WTC11 (cell line): ENCODE measurements around the gene TLE3. TPM values are rescaled to one million over a fixed set of nuclear protein-coding genes. Genes with fewer than 3 reads are reported as not detected.

Source experiments
- ATAC-seq: fragments of 200-7000 bp; cut with Tn5 transposase; 2 replicates; pipeline ENCODE4 v1.10.0; 2021; ENCODE audit warnings: mild to moderate bottlenecking, moderate library complexity
- CTCF ChIA-PET: fragments of 300-600 bp; sonication (Branson Sonifier 250); formaldehyde crosslinking; loops from one replicate; lab custom pipeline; 2021; ENCODE audit warnings: antibody characterized with exemption; lab: Charles Lee
- POLR2A ChIA-PET: fragments of 350-600 bp; sonication (Branson Sonifier 250); formaldehyde crosslinking; loops from one replicate; lab custom pipeline; 2021; ENCODE audit warnings: antibody characterized with exemption; lab: Charles Lee
- DNase-seq: peaks from one replicate; pipeline ENCODE4 v3.0.0; 2021; ENCODE audit warnings: low spot score
- H3K27ac Mint-ChIP-seq: 2 replicates; pipeline ENCODE4 v1.8.0; 2021; ENCODE audit warnings: mixed read lengths
- H3K27me3 Mint-ChIP-seq: 2 replicates; pipeline ENCODE4 v1.8.0; 2021; ENCODE audit warnings: low read depth, mild to moderate bottlenecking, moderate library complexity, mixed read lengths
- H3K36me3 Mint-ChIP-seq: 2 replicates; pipeline ENCODE4 v1.8.0; 2021; ENCODE audit warnings: mixed read lengths
- H3K4me1 Mint-ChIP-seq: 2 replicates; pipeline ENCODE4 v1.8.0; 2022; ENCODE audit warnings: mixed read lengths
- H3K4me3 Mint-ChIP-seq: 2 replicates; pipeline ENCODE4 v1.8.0; 2021; ENCODE audit warnings: mild to moderate bottlenecking, moderate library complexity, mixed read lengths
- H3K9me3 Mint-ChIP-seq: 2 replicates; pipeline ENCODE4 v1.8.0; 2021; ENCODE audit warnings: mixed read lengths
- CBFB ChIP-seq: sonication (generic); formaldehyde crosslinking; IDR thresholded peaks from 2 replicates; pipeline ENCODE4 v1.8.1; 2022; ENCODE audit warnings: mild to moderate bottlenecking, low read depth, missing genetic modification reagents
- CREB1 ChIP-seq: sonication (generic); formaldehyde crosslinking; IDR thresholded peaks from 2 replicates; pipeline ENCODE4 v1.8.0; 2023; ENCODE audit warnings: mild to moderate bottlenecking, missing genetic modification reagents
- CREM ChIP-seq: sonication (generic); formaldehyde crosslinking; IDR thresholded peaks from 2 replicates; pipeline ENCODE4 v1.8.1; 2022; ENCODE audit warnings: mild to moderate bottlenecking, missing genetic modification reagents, moderate library complexity
- E2F4 ChIP-seq: sonication (generic); formaldehyde crosslinking; IDR thresholded peaks from 2 replicates; pipeline ENCODE4 v1.8.1; 2022; ENCODE audit warnings: low read depth, mild to moderate bottlenecking, moderate library complexity, missing genetic modification reagents, borderline replicate concordance
- EMX1 ChIP-seq: fragments of 250-450 bp; sonication (Bioruptor Pico); IDR thresholded peaks from 2 replicates; pipeline ENCODE4 v1.8.0; 2021; ENCODE audit warnings: mild to moderate bottlenecking
- FOXP1 ChIP-seq: sonication (generic); formaldehyde crosslinking; IDR thresholded peaks from 2 replicates; pipeline ENCODE4 v1.8.0; 2022; ENCODE audit warnings: missing genetic modification reagents, mild to moderate bottlenecking, moderate library complexity, borderline replicate concordance
- HMGA2 ChIP-seq: fragments of 250-450 bp; sonication (Bioruptor Pico); IDR thresholded peaks from 2 replicates; pipeline ENCODE4 v1.4.0; 2021; ENCODE audit warnings: mild to moderate bottlenecking, moderate library complexity
- MYBL2 ChIP-seq: sonication (generic); formaldehyde crosslinking; IDR thresholded peaks from 2 replicates; pipeline ENCODE4 v1.8.1; 2023; ENCODE audit warnings: mild to moderate bottlenecking, moderate library complexity, missing genetic modification reagents
- NFATC4 ChIP-seq: fragments of 250-450 bp; sonication (Bioruptor Pico); IDR thresholded peaks from 2 replicates; pipeline ENCODE4 v1.9.0; 2021; ENCODE audit warnings: mild to moderate bottlenecking
- NFYB ChIP-seq: sonication (generic); formaldehyde crosslinking; conservative IDR thresholded peaks from 2 replicates; pipeline ENCODE4 v1.8.0; 2022; ENCODE audit warnings: low read depth, missing genetic modification reagents
- RELA ChIP-seq: sonication (generic); formaldehyde crosslinking; IDR thresholded peaks from 2 replicates; pipeline ENCODE4 v1.8.1; 2022; ENCODE audit warnings: missing genetic modification reagents, mild to moderate bottlenecking, borderline replicate concordance
- TEAD4 ChIP-seq: sonication (generic); formaldehyde crosslinking; IDR thresholded peaks from 2 replicates; pipeline ENCODE4 v1.8.0; 2022; ENCODE audit warnings: mild to moderate bottlenecking, missing genetic modification reagents
- USF1 ChIP-seq: sonication (generic); formaldehyde crosslinking; IDR thresholded peaks from 2 replicates; pipeline ENCODE4 v1.8.0; 2022; ENCODE audit warnings: mild to moderate bottlenecking, missing genetic modification reagents
- ZBTB43 ChIP-seq: sonication (generic); formaldehyde crosslinking; IDR thresholded peaks from 2 replicates; pipeline ENCODE4 v1.8.1; 2023; ENCODE audit warnings: mild to moderate bottlenecking, missing genetic modification reagents
- ZNF138 ChIP-seq: sonication (generic); formaldehyde crosslinking; conservative IDR thresholded peaks from 2 replicates; pipeline ENCODE4 v1.8.1; 2022; ENCODE audit warnings: mild to moderate bottlenecking, moderate library complexity, missing genetic modification reagents
- ZNF671 ChIP-seq: fragments of 250-450 bp; sonication (Bioruptor Pico); IDR thresholded peaks from 2 replicates; pipeline ENCODE4 v1.8.0; 2021; ENCODE audit warnings: mild to moderate bottlenecking
- total RNA-seq: library from RNA; stranded (reverse); gene quantifications from 3 replicates; pipeline ENCODE4 v1.2.3, GENCODE V29; 2021
- TF ChIP-seq, protein P1 (sequence below): fragments of 250-450 bp; sonication (Bioruptor Pico); IDR thresholded peaks from 2 replicates; pipeline ENCODE4 v1.8.0; 2021; ENCODE audit warnings: mild to moderate bottlenecking
- TF ChIP-seq, protein P2 (sequence below): sonication (generic); formaldehyde crosslinking; IDR thresholded peaks from 2 replicates; pipeline ENCODE4 v1.8.1; 2023; ENCODE audit warnings: mild to moderate bottlenecking, moderate library complexity, missing genetic modification reagents
- TF ChIP-seq, protein P3 (sequence below): fragments of 200-600 bp; IDR thresholded peaks from 2 replicates; pipeline ENCODE4 v1.8.0; 2022; ENCODE audit warnings: antibody characterized with exemption

TLE3 gene
- total RNA-seq, 1 experiment from 2014 or later = 78.7 TPM

GRCh38 chr15:70048578-70049514, 48.9 kb downstream of the TLE3 start:
- Mint-ChIP-seq H3K27me3 (no peaks in the 10 kb centered on the region), H3K4me1 (peaks cover 15% of the 10 kb centered on the region), H3K27ac (no peak overlapping the region), H3K4me3 (no peak overlapping the region), H3K36me3 (peaks cover 39% of the 10 kb centered on the region), H3K9me3 (no peaks in the 10 kb centered on the region)
- ChIA-PET POLR2A (interaction anchor here (0.7 to 1.1 kb wide), 2 partner anchors 50 to 432 kb away, joined by 3 to 4 read pairs; no protein-coding TSS in a partner anchor), CTCF (interaction anchor here (0.6 kb wide), 1 partner anchor 299 kb away, joined by 3 read pairs; no protein-coding TSS in a partner anchor)
- DNase-seq (no peak), ATAC-seq (no peak)
- TF ChIP-seq TEAD4 (CRISPR knock-in tag) (no peak), USF1 (CRISPR knock-in tag) (no peak), ZNF671 (CRISPR knock-in tag) (no peak), CBFB (CRISPR knock-in tag) (no peak), CREB1 (CRISPR knock-in tag) (no peak), ZBTB43 (CRISPR knock-in tag) (no peak), MYBL2 (CRISPR knock-in tag) (no peak), EMX1 (CRISPR knock-in tag) (no peak), ZNF138 (CRISPR knock-in tag) (no peak), FOXP1 (CRISPR knock-in tag) (no peak), E2F4 (CRISPR knock-in tag) (no peak), CREM (CRISPR knock-in tag) (no peak), NFYB (CRISPR knock-in tag) (no peak), HMGA2 (CRISPR knock-in tag) (no peak), NFATC4 (no peak), RELA (no peak)
- TF ChIP-seq, protein P1, sequence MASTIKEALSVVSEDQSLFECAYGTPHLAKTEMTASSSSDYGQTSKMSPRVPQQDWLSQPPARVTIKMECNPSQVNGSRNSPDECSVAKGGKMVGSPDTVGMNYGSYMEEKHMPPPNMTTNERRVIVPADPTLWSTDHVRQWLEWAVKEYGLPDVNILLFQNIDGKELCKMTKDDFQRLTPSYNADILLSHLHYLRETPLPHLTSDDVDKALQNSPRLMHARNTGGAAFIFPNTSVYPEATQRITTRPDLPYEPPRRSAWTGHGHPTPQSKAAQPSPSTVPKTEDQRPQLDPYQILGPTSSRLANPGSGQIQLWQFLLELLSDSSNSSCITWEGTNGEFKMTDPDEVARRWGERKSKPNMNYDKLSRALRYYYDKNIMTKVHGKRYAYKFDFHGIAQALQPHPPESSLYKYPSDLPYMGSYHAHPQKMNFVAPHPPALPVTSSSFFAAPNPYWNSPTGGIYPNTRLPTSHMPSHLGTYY (CRISPR knock-in tag) = no peak
- TF ChIP-seq, protein P2, sequence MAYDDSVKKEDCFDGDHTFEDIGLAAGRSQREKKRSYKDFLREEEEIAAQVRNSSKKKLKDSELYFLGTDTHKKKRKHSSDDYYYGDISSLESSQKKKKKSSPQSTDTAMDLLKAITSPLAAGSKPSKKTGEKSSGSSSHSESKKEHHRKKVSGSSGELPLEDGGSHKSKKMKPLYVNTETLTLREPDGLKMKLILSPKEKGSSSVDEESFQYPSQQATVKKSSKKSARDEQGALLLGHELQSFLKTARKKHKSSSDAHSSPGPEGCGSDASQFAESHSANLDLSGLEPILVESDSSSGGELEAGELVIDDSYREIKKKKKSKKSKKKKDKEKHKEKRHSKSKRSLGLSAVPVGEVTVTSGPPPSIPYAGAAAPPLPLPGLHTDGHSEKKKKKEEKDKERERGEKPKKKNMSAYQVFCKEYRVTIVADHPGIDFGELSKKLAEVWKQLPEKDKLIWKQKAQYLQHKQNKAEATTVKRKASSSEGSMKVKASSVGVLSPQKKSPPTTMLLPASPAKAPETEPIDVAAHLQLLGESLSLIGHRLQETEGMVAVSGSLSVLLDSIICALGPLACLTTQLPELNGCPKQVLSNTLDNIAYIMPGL (CRISPR knock-in tag) = no peak
- TF ChIP-seq, protein P3, sequence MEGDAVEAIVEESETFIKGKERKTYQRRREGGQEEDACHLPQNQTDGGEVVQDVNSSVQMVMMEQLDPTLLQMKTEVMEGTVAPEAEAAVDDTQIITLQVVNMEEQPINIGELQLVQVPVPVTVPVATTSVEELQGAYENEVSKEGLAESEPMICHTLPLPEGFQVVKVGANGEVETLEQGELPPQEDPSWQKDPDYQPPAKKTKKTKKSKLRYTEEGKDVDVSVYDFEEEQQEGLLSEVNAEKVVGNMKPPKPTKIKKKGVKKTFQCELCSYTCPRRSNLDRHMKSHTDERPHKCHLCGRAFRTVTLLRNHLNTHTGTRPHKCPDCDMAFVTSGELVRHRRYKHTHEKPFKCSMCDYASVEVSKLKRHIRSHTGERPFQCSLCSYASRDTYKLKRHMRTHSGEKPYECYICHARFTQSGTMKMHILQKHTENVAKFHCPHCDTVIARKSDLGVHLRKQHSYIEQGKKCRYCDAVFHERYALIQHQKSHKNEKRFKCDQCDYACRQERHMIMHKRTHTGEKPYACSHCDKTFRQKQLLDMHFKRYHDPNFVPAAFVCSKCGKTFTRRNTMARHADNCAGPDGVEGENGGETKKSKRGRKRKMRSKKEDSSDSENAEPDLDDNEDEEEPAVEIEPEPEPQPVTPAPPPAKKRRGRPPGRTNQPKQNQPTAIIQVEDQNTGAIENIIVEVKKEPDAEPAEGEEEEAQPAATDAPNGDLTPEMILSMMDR = no peak
